RWPE2 (cell line): Measurements from ENCODE around the gene ABCE1.
A peak's percentile ranks its signal among the peaks of the same experiment; 100 is the strongest.

Source experiments
- ATAC-seq: fragments of 200-7000 bp; cut with Tn5 transposase; 3 replicates; pipeline ENCODE4 v1.9.1; 2021; ENCODE audit warnings: low read depth
- DNase-seq: peaks from one replicate; pipeline ENCODE4 v3.0.0-alpha.2; 2020; ENCODE audit warnings: low spot score
- H3K27ac ChIP-seq: fragments of 450-650 bp; 2 replicates; pipeline ENCODE4 v1.5.1; 2017; ENCODE audit warnings: mild to moderate bottlenecking; ENCODE audit not compliant: poor library complexity, severe bottlenecking
- H3K27me3 ChIP-seq: fragments of 250-450 bp; sonication (Bioruptor Pico); 2 replicates; pipeline ENCODE4 v1.5.1; 2021; ENCODE audit warnings: mild to moderate bottlenecking, moderate library complexity; ENCODE audit not compliant: insufficient read depth, poor library complexity, severe bottlenecking
- H3K36me3 ChIP-seq: fragments of 250-450 bp; sonication (Bioruptor Pico); 2 replicates; pipeline ENCODE4 v1.5.1; 2020; ENCODE audit warnings: low read depth, mild to moderate bottlenecking, moderate library complexity
- H3K4me1 ChIP-seq: fragments of 250-450 bp; sonication (Bioruptor Pico); 2 replicates; pipeline ENCODE4 v1.5.1; 2021; ENCODE audit warnings: mild to moderate bottlenecking, moderate library complexity; ENCODE audit not compliant: insufficient read depth, poor library complexity, severe bottlenecking
- H3K4me3 ChIP-seq: fragments of 250-450 bp; sonication (Bioruptor Pico); 2 replicates; pipeline ENCODE4 v1.5.1; 2021; ENCODE audit warnings: mild to moderate bottlenecking, moderate library complexity; ENCODE audit not compliant: severe bottlenecking
- H3K9me3 ChIP-seq: fragments of 250-450 bp; sonication (Bioruptor Pico); 2 replicates; pipeline ENCODE4 v1.5.1; 2021; ENCODE audit warnings: mild to moderate bottlenecking, moderate library complexity; ENCODE audit not compliant: severe bottlenecking
- TF ChIP-seq, protein P1 (sequence below): fragments of 450-650 bp; IDR thresholded peaks from one replicate; pipeline ENCODE4 v1.5.1; 2017; ENCODE audit warnings: mild to moderate bottlenecking, moderate library complexity; ENCODE audit not compliant: poor library complexity, severe bottlenecking

Gene ABCE1

DNA sequence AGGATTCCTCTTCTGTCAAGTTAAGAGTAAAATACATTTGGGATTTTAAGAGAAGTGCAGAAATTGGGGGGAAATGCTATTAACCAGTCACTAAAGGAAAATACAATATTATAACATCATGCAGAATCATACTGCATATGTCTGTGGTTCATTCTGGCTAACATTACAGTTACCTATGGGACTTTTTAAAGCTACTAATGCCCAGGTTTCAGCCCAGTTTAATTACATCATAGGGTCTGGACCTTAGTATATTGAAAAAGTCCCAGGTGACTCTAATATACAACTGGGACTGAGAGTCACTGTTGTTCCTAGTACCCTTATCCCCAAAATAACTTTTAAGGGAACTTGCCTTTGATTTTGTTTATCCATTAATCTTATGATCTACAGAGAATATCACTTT, 10.0 kb downstream of the ABCE1 start:
- H3K36me3 ChIP-seq: peaks cover 97% of the 10 kb centered on the region
- TF ChIP-seq, protein P1, sequence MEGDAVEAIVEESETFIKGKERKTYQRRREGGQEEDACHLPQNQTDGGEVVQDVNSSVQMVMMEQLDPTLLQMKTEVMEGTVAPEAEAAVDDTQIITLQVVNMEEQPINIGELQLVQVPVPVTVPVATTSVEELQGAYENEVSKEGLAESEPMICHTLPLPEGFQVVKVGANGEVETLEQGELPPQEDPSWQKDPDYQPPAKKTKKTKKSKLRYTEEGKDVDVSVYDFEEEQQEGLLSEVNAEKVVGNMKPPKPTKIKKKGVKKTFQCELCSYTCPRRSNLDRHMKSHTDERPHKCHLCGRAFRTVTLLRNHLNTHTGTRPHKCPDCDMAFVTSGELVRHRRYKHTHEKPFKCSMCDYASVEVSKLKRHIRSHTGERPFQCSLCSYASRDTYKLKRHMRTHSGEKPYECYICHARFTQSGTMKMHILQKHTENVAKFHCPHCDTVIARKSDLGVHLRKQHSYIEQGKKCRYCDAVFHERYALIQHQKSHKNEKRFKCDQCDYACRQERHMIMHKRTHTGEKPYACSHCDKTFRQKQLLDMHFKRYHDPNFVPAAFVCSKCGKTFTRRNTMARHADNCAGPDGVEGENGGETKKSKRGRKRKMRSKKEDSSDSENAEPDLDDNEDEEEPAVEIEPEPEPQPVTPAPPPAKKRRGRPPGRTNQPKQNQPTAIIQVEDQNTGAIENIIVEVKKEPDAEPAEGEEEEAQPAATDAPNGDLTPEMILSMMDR: no peak

DNA sequence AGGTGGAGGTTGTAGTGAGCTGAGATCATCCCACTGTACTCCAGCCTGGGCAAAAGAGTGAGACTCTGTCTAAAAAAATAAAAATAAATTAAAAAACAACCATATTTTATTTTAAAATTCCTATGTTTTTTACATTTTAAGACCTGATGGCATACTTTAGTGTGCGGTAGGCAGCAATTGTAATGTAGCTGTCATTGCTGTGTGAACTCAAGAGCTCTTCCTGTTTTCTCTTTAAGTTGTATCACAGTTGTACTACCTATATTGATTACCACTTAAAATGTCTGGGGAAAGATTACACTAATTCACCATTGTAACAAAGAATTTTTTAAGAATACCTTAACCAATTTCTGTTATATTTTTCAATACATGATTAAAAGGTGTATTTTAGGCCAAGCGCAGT, 27.3 kb downstream of the ABCE1 start:
- H3K9me3 ChIP-seq: no peaks in the 10 kb centered on the region
- no peaks in the 10 kb centered on the region for H3K27me3 ChIP-seq
- TF ChIP-seq, protein P1: no peak
- no peak for DNase-seq
- H3K4me1 ChIP-seq: no peaks in the 10 kb centered on the region
- H3K4me3 ChIP-seq: no peak overlapping the region
- ATAC-seq: no peak
- peaks cover 98% of the 10 kb centered on the region for H3K36me3 ChIP-seq
- no peak overlapping the region for H3K27ac ChIP-seq

More for the DNA sequence above, 10.0 kb downstream of the ABCE1 start:
- H3K27ac ChIP-seq: no peak overlapping the region
- no peak overlapping the region for H3K4me3 ChIP-seq
- ATAC-seq: no peak
- no peaks in the 10 kb centered on the region for H3K4me1 ChIP-seq
- DNase-seq: no peak
- H3K27me3 ChIP-seq: no peaks in the 10 kb centered on the region
- no peaks in the 10 kb centered on the region for H3K9me3 ChIP-seq

DNA sequence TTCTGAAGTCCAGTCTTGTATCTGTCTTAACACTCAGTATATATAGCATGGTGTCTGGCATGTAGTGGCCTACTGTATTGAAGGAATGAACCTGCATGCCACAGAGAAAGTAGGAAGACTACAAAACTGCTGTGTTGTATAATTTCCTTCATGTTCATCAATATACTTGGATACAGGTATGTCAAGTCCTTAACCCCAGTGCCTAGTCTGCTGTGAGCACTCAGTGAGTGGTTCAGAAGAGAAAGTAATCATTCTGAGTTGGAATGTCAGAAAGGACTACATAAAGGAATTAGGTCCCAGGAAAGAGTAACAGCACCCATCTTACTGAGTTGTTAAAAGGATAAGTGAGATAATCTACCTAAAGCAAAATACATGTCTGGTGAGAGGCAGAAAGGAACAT, 32.0 kb downstream of the ABCE1 start:
- Histone ChIP-seq H3K36me3 (peaks cover 83% of the 10 kb centered on the region), H3K4me1 (no peaks in the 10 kb centered on the region), H3K27me3 (no peaks in the 10 kb centered on the region), H3K27ac (no peak overlapping the region), H3K4me3 (no peak overlapping the region), H3K9me3 (no peaks in the 10 kb centered on the region)
- DNase-seq: no peak
- TF ChIP-seq, protein P1: no peak
- ATAC-seq: no peak

DNA sequence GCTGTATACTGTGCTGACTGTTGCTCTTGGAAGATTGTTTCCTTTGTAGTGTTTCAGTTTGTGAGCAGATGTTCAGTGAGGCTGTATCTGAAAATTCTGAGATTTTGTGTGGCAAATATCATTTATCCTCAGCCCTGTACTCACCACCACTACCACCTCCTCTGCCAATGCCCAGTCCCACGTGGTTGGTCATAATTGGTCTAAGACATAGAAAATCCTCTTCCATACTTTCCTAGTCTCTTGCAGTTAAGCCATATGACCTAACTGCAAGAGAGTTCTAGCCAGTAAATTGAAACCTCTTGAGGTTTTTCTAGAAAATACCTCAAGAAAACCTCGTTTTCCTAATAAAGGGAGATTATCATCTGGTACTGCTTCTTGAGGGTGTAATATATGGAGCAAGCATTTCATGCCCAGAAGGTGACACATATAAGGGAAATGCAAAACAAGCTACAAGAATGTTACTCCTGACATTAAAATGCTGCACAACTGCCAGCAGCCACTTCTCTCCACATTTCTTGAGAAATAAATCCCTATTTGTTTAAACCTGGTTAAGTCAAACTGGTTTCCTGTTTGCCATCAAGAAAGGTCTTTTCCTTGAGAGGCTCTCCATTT, 32.8 kb downstream of the ABCE1 start:
- TF ChIP-seq, protein P1: no peak
- no peak overlapping the region for H3K4me3 ChIP-seq
- ATAC-seq (peak; percentile 52), DNase-seq (no peak)
- H3K27ac ChIP-seq: no peak overlapping the region
- H3K36me3 ChIP-seq: peaks cover 83% of the 10 kb centered on the region
- H3K4me1 ChIP-seq: no peaks in the 10 kb centered on the region
- no peaks in the 10 kb centered on the region for H3K9me3 ChIP-seq
- no peaks in the 10 kb centered on the region for H3K27me3 ChIP-seq

DNA sequence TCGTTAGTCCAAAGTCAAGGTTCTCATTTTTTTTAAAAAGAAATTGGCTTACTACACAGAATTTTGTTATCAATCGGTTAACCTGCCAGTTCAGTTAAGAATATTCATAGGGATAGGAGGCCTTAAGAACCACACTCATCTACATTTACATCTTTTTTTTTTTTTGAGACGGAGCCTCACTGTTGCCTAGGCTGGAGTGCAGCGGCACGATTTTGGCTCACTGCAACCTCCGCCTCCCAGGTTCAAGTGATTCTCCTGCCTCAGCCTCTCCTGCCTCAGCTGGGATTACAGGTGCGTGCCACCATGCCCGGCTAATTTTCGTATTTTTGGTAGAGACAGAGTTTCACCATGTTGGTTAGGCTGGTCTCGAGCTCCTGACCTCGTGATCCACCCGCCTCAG, 33.7 kb downstream of the ABCE1 start:
- ATAC-seq: no peak
- no peaks in the 10 kb centered on the region for H3K27me3 ChIP-seq
- H3K27ac ChIP-seq: no peak overlapping the region
- no peaks in the 10 kb centered on the region for H3K9me3 ChIP-seq
- H3K4me3 ChIP-seq: no peak overlapping the region
- no peaks in the 10 kb centered on the region for H3K4me1 ChIP-seq
- no peak for DNase-seq
- H3K36me3 ChIP-seq: peaks cover 79% of the 10 kb centered on the region
- TF ChIP-seq, protein P1: no peak
